Brain pericyte (primary cell): Measurements from ENCODE around the gene PCDHGB2.
"Not testable (repeated sequence)": the region's sequence is repeated elsewhere in the genome, so short reads cannot be mapped to it uniquely, and the experiment has no call there.

Source experiments
- DNase-seq: peaks from one replicate; pipeline ENCODE4 v3.0.0-alpha.2; 2012; ENCODE audit warnings: low read depth, low spot score

PCDHGB2 gene

GRCh38 chr5:141384471-141385267 lies 24.9 kb downstream of the PCDHGB2 start:
- DNase-seq = no peak

DNA sequence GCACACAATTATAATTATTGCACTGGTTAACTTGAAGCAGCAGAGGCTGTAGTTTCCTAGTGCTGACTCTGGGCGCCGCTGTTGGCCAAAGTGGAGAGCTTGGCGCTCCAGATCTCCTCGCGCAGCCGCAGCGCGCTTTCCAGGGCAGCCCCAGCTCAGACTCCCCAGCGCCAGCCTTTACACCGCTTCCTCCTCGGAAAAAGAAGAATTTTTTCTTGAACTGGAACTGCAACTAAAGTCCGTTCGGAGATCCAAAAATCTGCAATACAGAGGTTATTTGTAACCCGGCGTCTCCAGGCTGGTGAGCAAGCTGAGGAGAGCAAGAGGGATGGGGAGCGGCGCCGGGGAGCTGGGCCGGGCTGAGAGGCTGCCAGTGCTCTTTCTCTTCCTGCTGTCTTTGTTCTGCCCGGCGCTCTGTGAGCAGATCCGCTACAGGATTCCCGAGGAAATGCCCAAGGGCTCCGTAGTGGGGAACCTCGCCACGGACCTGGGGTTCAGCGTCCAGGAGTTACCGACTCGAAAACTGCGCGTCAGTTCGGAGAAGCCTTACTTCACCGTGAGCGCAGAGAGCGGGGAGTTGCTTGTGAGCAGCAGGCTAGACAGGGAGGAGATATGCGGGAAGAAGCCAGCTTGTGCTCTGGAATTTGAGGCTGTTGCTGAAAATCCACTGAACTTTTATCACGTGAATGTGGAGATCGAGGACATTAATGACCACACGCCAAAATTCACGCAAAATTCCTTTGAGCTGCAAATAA lies 27.9 kb downstream of the PCDHGB2 start, which contains the start of gene PCDHGB4:
Gene PCDHGB4, plus strand, starts transcription at position 142 of the 755 bp plus-strand sequence. Its CDS starts 187 bp downstream, at position 329.
- not testable (repeated sequence) for DNase-seq

DNA sequence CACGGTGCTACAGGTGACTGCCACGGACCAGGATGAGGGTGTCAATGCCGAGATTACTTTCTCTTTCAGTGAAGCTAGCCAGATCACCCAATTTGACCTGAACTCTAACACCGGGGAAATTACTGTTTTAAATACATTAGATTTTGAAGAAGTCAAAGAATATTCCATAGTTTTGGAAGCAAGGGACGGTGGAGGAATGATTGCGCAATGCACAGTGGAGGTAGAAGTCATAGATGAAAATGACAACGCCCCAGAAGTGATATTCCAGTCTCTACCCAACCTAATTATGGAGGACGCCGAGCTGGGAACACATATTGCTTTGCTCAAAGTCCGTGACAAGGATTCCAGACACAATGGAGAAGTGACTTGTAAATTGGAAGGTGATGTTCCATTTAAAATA lies 28.9 kb downstream of the PCDHGB2 start:
- DNase-seq = no peak

- no peak for DNase-seq
Measured at GRCh38 chr5:141389153-141390042, 29.6 kb downstream of the PCDHGB2 start.

GRCh38 chr5:141392429-141393198 lies 32.8 kb downstream of the PCDHGB2 start, which contains the start of gene PCDHGA8:
PCDHGA8 (plus strand) TSS chr5:141392633; CDS start chr5:141392814, 181 bp downstream.
- DNase-seq = no peak

GRCh38 chr5:141393267-141393666 lies 33.5 kb downstream of the PCDHGB2 start:
- no peak for DNase-seq

DNA sequence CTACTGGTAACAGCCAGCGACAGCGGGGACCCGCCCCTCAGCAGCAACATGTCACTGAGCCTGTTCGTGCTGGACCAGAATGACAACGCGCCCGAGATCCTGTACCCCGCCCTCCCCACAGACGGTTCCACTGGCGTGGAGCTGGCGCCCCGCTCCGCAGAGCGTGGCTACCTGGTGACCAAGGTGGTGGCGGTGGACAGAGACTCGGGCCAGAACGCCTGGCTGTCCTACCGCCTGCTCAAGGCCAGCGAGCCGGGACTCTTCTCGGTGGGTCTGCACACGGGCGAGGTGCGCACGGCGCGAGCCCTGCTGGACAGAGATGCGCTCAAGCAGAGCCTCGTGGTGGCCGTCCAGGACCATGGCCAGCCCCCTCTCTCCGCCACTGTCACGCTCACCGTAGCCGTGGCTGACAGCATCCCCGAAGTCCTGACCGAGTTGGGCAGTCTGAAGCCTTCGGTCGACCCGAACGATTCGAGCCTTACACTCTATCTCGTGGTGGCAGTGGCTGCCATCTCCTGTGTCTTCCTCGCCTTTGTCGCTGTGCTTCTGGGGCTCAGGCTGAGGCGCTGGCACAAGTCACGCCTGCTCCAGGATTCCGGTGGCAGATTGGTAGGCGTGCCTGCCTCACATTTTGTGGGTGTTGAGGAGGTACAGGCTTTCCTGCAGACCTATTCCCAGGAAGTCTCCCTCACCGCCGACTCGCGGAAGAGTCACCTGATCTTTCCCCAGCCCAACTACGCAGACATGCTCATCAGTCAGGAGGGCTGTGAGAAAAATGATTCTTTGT lies 34.8 kb downstream of the PCDHGB2 start:
- not testable (repeated sequence) for DNase-seq

- DNase-seq = not testable (repeated sequence)
Measured at GRCh38 chr5:141397756-141398551, 38.2 kb downstream of the PCDHGB2 start, which contains the start of gene PCDHGB5. PCDHGB5 (plus strand) TSS chr5:141397947; CDS start chr5:141398128, 181 bp downstream.

- no peak for DNase-seq
Measured at GRCh38 chr5:141398608-141399007, 38.8 kb downstream of the PCDHGB2 start.

DNA sequence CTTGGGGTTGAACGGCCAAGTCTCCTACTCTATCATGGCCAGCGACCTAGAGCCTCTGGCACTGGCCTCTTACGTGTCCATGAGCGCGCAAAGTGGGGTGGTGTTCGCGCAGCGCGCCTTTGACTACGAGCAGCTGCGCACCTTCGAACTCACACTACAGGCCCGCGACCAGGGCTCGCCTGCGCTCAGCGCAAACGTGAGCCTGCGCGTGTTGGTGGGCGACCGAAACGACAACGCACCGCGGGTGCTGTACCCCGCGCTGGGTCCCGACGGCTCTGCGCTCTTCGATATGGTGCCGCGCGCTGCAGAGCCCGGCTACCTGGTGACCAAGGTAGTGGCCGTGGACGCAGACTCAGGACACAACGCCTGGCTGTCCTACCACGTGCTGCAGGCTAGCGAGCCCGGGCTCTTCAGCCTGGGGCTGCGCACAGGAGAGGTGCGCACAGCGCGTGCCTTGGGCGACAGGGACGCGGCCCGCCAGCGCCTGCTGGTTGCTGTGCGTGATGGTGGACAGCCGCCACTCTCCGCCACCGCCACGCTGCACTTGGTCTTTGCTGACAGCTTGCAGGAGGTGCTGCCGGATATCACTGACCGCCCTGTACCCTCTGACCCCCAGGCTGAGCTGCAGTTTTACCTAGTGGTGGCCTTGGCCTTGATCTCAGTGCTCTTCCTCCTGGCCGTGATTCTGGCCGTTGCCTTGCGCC lies 39.9 kb downstream of the PCDHGB2 start:
- no peak for DNase-seq

DNA sequence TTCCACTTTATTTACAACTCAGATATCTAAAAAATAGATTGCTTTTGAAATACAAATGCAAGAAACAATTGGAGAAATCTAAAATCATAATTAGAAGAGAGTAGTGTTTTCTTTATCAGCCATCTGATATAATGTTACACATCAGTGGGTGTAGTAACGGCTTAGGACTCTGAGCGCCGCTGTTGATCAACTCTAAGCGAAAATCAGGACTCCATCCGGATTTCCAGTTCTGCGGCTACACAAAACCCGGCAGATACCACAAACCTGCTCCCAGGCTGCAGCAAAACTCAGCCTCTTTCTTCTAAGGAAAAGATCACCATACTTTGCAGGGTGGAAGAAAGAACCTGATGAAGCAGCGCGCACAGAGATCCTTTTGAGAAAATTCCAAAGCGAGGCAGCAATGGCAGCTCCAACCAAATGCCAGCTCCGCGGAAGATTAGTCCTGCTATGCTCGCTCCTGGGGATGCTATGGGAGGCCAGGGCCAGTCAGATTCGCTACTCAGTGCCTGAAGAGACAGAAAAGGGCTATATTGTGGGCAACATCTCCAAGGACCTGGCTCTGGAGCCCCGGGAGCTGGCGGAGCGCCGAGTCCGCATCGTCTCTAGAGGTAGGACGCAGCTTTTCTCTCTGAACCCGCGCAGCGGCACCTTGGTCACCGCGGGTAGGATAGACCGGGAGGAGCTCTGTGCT lies 42.9 kb downstream of the PCDHGB2 start, which contains the start of gene PCDHGA9:
Gene PCDHGA9, plus strand, starts transcription at position 226 of the 691 bp plus-strand sequence. Its CDS starts 175 bp downstream, at position 401.
- DNase-seq = no peak

- no peak for DNase-seq
Measured at GRCh38 chr5:141403387-141403786, 43.6 kb downstream of the PCDHGB2 start.

- DNase-seq = not testable (repeated sequence)
Measured at GRCh38 chr5:141407790-141408505, 48.2 kb downstream of the PCDHGB2 start, which contains the start of gene PCDHGB6. PCDHGB6 (plus strand) TSS chr5:141408021; CDS start chr5:141408203, 182 bp downstream.

DNA sequence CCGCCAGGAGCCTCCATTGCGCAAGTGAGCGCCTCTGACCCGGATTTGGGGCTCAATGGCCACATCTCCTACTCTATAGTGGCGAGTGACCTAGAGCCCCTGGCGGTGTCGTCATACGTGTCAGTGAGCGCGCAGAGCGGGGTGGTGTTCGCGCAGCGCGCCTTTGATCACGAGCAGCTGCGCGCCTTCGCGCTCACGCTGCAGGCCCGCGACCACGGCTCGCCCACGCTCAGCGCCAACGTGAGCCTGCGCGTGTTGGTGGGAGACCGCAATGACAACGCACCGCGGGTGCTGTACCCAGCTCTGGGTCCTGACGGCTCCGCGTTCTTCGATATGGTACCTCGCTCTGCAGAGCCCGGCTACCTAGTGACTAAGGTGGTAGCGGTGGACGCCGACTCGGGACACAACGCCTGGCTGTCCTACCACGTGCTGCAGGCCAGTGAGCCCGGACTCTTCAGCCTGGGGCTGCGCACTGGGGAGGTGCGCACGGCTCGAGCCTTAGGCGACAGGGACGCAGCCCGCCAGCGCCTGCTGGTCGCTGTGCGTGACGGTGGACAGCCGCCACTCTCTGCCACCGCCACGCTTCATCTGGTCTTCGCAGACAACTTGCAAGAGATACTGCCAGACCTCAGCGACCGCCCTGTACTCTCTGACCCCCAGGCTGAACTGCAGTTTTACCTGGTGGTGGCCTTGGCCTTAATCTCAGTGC lies 50.0 kb downstream of the PCDHGB2 start:
- no peak for DNase-seq

DNA sequence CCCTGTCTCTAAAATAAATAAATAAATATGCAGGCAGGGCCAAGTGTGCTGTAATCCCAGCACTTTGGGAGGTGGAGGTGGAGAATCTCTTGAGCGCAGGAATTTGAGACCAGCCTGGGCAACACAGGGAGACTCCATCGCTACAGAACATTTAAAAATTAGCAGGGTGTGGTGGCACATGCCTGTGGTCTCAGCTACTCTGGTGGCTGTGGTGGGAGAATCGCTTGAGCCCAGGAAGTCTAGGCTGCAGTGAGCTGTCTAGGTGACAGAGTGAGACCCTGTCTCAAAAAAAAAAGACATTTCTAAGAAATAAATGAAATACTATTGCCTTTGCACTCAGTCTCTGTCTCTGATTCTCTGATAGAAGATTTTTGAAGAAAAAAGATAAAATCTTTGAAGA lies 51.8 kb downstream of the PCDHGB2 start:
- DNase-seq = no peak
